Astrocyte (in vitro differentiated cells and primary cell): ENCODE measurements around the gene EPX. TPM values are rescaled to one million over a fixed set of nuclear protein-coding genes. Genes with fewer than 3 reads are reported as not detected.

Experiments used
- DNase-seq: peaks from one replicate; pipeline ENCODE4 v3.0.0-alpha.2; 2010; ENCODE audit warnings: low read depth
- FAIRE-seq: peaks from 2 replicates; lab custom pipeline; 2011; peaks lifted over from hg19 to GRCh38; lab: Jason Lieb, UNC
- H2AFZ ChIP-seq: 2 replicates; pipeline ENCODE4 v1.6.0; 2012; ENCODE audit warnings: low read depth, low read length, inconsistent platforms
- H3K27ac ChIP-seq: 2 replicates; pipeline ENCODE4 v1.5.1; 2011; ENCODE audit warnings: low read depth, low read length, inconsistent platforms
- H3K27me3 ChIP-seq: 2 replicates; pipeline ENCODE4 v1.6.0; 2011; ENCODE audit warnings: low read length, inconsistent platforms; ENCODE audit not compliant: insufficient read depth
- H3K36me3 ChIP-seq: 2 replicates; pipeline ENCODE4 v1.5.1; 2011; ENCODE audit warnings: low read length, inconsistent platforms; ENCODE audit not compliant: insufficient read depth
- H3K4me1 ChIP-seq: 2 replicates; pipeline ENCODE4 v1.5.1; 2011; ENCODE audit warnings: low read length, inconsistent platforms; ENCODE audit not compliant: insufficient read depth
- H3K4me2 ChIP-seq: 2 replicates; pipeline ENCODE4 v1.6.0; 2012; ENCODE audit warnings: low read length, inconsistent platforms
- H3K4me3 ChIP-seq: 2 replicates; pipeline ENCODE4 v1.5.1; 2011; ENCODE audit warnings: low read depth, mild to moderate bottlenecking, low read length, inconsistent platforms; ENCODE audit not compliant: insufficient read depth
- H3K79me2 ChIP-seq: 2 replicates; pipeline ENCODE4 v1.6.0; 2012; ENCODE audit warnings: mild to moderate bottlenecking, low read length, inconsistent platforms; ENCODE audit not compliant: insufficient read depth
- H3K9ac ChIP-seq: 2 replicates; pipeline ENCODE4 v1.6.0; 2012; ENCODE audit warnings: mild to moderate bottlenecking, low read length, inconsistent platforms
- H3K9me3 ChIP-seq: 2 replicates; pipeline ENCODE4 v1.5.1; 2012; ENCODE audit warnings: low read depth, mild to moderate bottlenecking, low read length, inconsistent platforms; ENCODE audit not compliant: insufficient read depth
- H4K20me1 ChIP-seq: 2 replicates; pipeline ENCODE4 v1.6.0; 2012; ENCODE audit warnings: low read length, inconsistent platforms; ENCODE audit not compliant: insufficient read depth
- H3K27ac Mint-ChIP-seq: one replicate; pipeline ENCODE4 v1.8.0; 2021; ENCODE audit warnings: mild to moderate bottlenecking, mixed read lengths; ENCODE audit not compliant: unreplicated experiment
- H3K27me3 Mint-ChIP-seq: one replicate; pipeline ENCODE4 v1.8.0; 2021; ENCODE audit warnings: low read depth, mixed read lengths; ENCODE audit not compliant: unreplicated experiment
- H3K36me3 Mint-ChIP-seq: one replicate; pipeline ENCODE4 v1.8.0; 2021; ENCODE audit warnings: low read depth, mixed read lengths; ENCODE audit not compliant: unreplicated experiment
- H3K4me1 Mint-ChIP-seq: one replicate; pipeline ENCODE4 v1.8.0; 2021; ENCODE audit warnings: low read depth, mixed read lengths; ENCODE audit not compliant: unreplicated experiment
- H3K4me3 Mint-ChIP-seq: one replicate; pipeline ENCODE4 v1.8.0; 2021; ENCODE audit warnings: mild to moderate bottlenecking, moderate library complexity, mixed read lengths; ENCODE audit not compliant: unreplicated experiment
- H3K9me3 Mint-ChIP-seq: one replicate; pipeline ENCODE4 v1.8.0; 2021; ENCODE audit warnings: mild to moderate bottlenecking, mixed read lengths; ENCODE audit not compliant: unreplicated experiment
- CTCF ChIP-seq: IDR thresholded peaks from 2 replicates; pipeline ENCODE4 v1.5.1; 2011; ENCODE audit warnings: low read depth, mild to moderate bottlenecking, inconsistent platforms, low read length, moderate library complexity; ENCODE audit not compliant: insufficient read depth
- EZH2 ChIP-seq: IDR thresholded peaks from 2 replicates; pipeline ENCODE4 v1.6.1; 2012; ENCODE audit warnings: mild to moderate bottlenecking, low read length, inconsistent platforms; ENCODE audit not compliant: insufficient read depth
- total RNA-seq: library from RNA; stranded (reverse); gene quantifications from 2 replicates; pipeline ENCODE4 v1.2.1, GENCODE V29; 2021

EPX gene
- total RNA-seq, 1 donor from 2014 or later, result not detected

GRCh38 chr17:58174871-58175270 lies 17.7 kb upstream of the EPX start:
- Histone ChIP-seq H3K36me3 (no peaks in the 10 kb centered on the region), H2AFZ (no peak overlapping the region), H3K9ac (no peak overlapping the region), H3K9me3 (no peaks in the 10 kb centered on the region), H4K20me1 (no peaks in the 10 kb centered on the region), H3K27me3 (peaks cover 4% of the 10 kb centered on the region), H3K27ac (no peak overlapping the region), H3K4me2 (no peak overlapping the region), H3K4me1 (no peaks in the 10 kb centered on the region), H3K79me2 (no peaks in the 10 kb centered on the region), H3K4me3 (no peak overlapping the region)
- Mint-ChIP-seq H3K4me3 (no peak overlapping the region), H3K4me1 (no peaks in the 10 kb centered on the region), H3K27me3 (peaks cover 59% of the 10 kb centered on the region), H3K27ac (no peak overlapping the region), H3K36me3 (no peaks in the 10 kb centered on the region), H3K9me3 (peaks cover 4% of the 10 kb centered on the region)
- no peak for DNase-seq
- TF ChIP-seq EZH2 (no peak), CTCF (no peak)
- FAIRE-seq, result no peak

DNA sequence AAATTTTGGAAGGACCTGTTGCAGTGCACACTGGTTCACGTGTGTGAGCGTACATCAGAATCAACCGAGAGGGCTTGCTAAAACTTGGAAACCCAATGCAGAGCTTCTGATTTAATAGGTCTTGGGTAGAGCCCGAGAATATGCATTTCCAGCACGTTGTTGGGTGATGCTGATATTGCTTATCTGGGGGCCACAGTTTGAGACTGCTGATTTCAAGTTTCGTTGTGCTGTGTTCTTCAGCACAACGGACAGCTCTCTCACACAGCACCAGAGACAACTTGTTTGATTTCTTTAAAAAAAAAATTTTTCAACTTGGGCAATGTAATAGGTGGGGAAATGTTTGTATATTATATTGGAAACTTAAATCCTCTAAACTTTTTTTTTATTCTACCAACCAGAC lies 16.3 kb upstream of the EPX start:
- no peak overlapping the region for H3K27ac Mint-ChIP-seq
- Histone ChIP-seq H2AFZ (no peak overlapping the region), H3K79me2 (no peaks in the 10 kb centered on the region), H3K9me3 (no peaks in the 10 kb centered on the region), H3K4me3 (no peak overlapping the region), H3K9ac (no peak overlapping the region), H3K27ac (no peak overlapping the region), H4K20me1 (no peaks in the 10 kb centered on the region), H3K4me1 (no peaks in the 10 kb centered on the region), H3K27me3 (peaks cover 4% of the 10 kb centered on the region), H3K4me2 (no peak overlapping the region), H3K36me3 (no peaks in the 10 kb centered on the region)
- H3K27me3 Mint-ChIP-seq, result peaks cover 57% of the 10 kb centered on the region
- H3K4me3 Mint-ChIP-seq, result no peak overlapping the region
- H3K36me3 Mint-ChIP-seq, result no peaks in the 10 kb centered on the region
- H3K9me3 Mint-ChIP-seq, result no peaks in the 10 kb centered on the region
- TF ChIP-seq EZH2, result no peak
- no peak for TF ChIP-seq CTCF
- no peaks in the 10 kb centered on the region for H3K4me1 Mint-ChIP-seq
- FAIRE-seq (no peak), DNase-seq (no peak)

DNA sequence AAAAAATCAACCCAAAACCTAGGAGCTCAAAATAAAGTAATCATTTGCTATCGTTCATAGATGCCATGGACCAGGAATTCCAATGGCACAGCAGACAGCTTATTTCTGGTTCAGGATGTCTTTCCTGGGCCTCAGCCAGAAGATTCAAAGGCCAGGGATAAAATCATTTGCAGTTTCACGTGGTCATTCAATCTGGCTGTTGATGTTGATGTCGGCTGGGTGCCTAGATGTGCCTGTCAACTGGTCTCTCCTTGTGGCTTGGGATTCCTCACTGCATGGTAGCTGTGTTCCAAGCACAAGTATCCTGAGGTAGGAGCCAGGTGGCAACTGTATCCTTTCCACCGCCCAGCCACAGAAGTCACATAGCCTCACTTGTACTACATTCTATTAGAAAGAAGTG lies 10.7 kb upstream of the EPX start:
- DNase-seq, result no peak
- no peak overlapping the region for H3K27ac ChIP-seq
- no peak for FAIRE-seq
- no peaks in the 10 kb centered on the region for H3K79me2 ChIP-seq
- Mint-ChIP-seq H3K9me3 (no peaks in the 10 kb centered on the region), H3K27me3 (peaks cover 38% of the 10 kb centered on the region), H3K36me3 (no peaks in the 10 kb centered on the region), H3K4me1 (no peaks in the 10 kb centered on the region), H3K27ac (no peak overlapping the region), H3K4me3 (no peak overlapping the region)
- no peaks in the 10 kb centered on the region for H3K9me3 ChIP-seq
- no peak overlapping the region for H2AFZ ChIP-seq
- no peak overlapping the region for H3K9ac ChIP-seq
- H3K36me3 ChIP-seq, result no peaks in the 10 kb centered on the region
- peaks cover 7% of the 10 kb centered on the region for H3K4me1 ChIP-seq
- no peaks in the 10 kb centered on the region for H4K20me1 ChIP-seq
- no peak overlapping the region for H3K4me2 ChIP-seq
- TF ChIP-seq CTCF, result no peak
- no peak for TF ChIP-seq EZH2
- H3K4me3 ChIP-seq, result no peak overlapping the region
- no peaks in the 10 kb centered on the region for H3K27me3 ChIP-seq
